OCI-LY7 (cell line): Measurements from ENCODE around the gene GPC1. TPM values are rescaled to one million over a fixed set of nuclear protein-coding genes. Genes with fewer than 3 reads are reported as not detected.

Experiments
- BruUV-seq: library from RNA; stranded (reverse); fragments of 400-500 nt; replicated peaks from 2 replicates; lab custom pipeline; 2021; lab: Mats Ljungman, UMichigan
- CTCF ChIA-PET: fragments of 300-600 bp; sonication (Branson Sonifier 250); formaldehyde crosslinking; loops from one replicate; lab custom pipeline; 2022; ENCODE audit warnings: antibody characterized with exemption; ENCODE audit not compliant: unreplicated experiment; lab: Charles Lee
- POLR2A ChIA-PET: fragments of 300-600 bp; sonication (Branson Sonifier 250); formaldehyde crosslinking; loops from one replicate; lab custom pipeline; 2022; ENCODE audit warnings: antibody characterized with exemption; lab: Charles Lee
- DNase-seq: peaks from one replicate; pipeline ENCODE4 v3.0.0-alpha.2; 2015; ENCODE audit warnings: low spot score
- H2AFZ ChIP-seq: fragments of 200-600 bp; sonication (generic), shearing (Covaris generic); 2 replicates; pipeline ENCODE4 v1.6.1; 2014; ENCODE audit warnings: mild to moderate bottlenecking, antibody characterized with exemption, low read length, moderate library complexity
- H3K27ac ChIP-seq: fragments of 200-600 bp; sonication (generic); 2 replicates; pipeline ENCODE4 v1.5.1; 2014; ENCODE audit warnings: mixed run types, low read depth, mild to moderate bottlenecking, moderate library complexity, low read length, inconsistent platforms; ENCODE audit not compliant: poor library complexity, severe bottlenecking
- H3K36me3 ChIP-seq: fragments of 200-600 bp; sonication (generic); 2 replicates; pipeline ENCODE4 v1.6.1; 2014; ENCODE audit warnings: mild to moderate bottlenecking, antibody characterized with exemption, low read length, moderate library complexity, mixed read lengths; ENCODE audit not compliant: insufficient read depth
- H3K4me1 ChIP-seq: fragments of 200-600 bp; sonication (generic); 2 replicates; pipeline ENCODE4 v1.5.1; 2014; ENCODE audit warnings: mild to moderate bottlenecking, low read length; ENCODE audit not compliant: insufficient read depth, poor library complexity, severe bottlenecking
- H3K4me2 ChIP-seq: fragments of 200-600 bp; sonication (generic); 2 replicates; pipeline ENCODE4 v1.6.1; 2014; ENCODE audit warnings: mild to moderate bottlenecking, low read length
- H3K4me3 ChIP-seq: fragments of 200-600 bp; sonication (generic); 2 replicates; pipeline ENCODE4 v1.5.1; 2014; ENCODE audit warnings: mild to moderate bottlenecking, low read depth, low read length; ENCODE audit not compliant: poor library complexity, severe bottlenecking
- H3K79me2 ChIP-seq: fragments of 200-600 bp; sonication (generic); 2 replicates; pipeline ENCODE4 v1.6.1; 2016; ENCODE audit warnings: low read depth, mild to moderate bottlenecking, low read length, moderate library complexity, mixed read lengths; ENCODE audit not compliant: insufficient read depth
- H3K9me2 ChIP-seq: fragments of 200-600 bp; sonication (generic); 2 replicates; pipeline ENCODE4 v1.6.1; 2016; ENCODE audit warnings: mild to moderate bottlenecking, low read length, mixed read lengths; ENCODE audit not compliant: insufficient read depth
- H3K9me3 ChIP-seq: fragments of 200-600 bp; sonication (generic); 2 replicates; pipeline ENCODE4 v1.6.1; 2014; ENCODE audit warnings: mild to moderate bottlenecking, mixed run types, low read length, mixed read lengths
- H4K20me1 ChIP-seq: fragments of 200-600 bp; sonication (generic); 2 replicates; pipeline ENCODE4 v1.6.1; 2014; ENCODE audit warnings: mild to moderate bottlenecking, antibody characterized with exemption, low read length, moderate library complexity, mixed read lengths; ENCODE audit not compliant: insufficient read depth
- CTCF ChIP-seq: fragments of 200-600 bp; sonication (generic); conservative IDR thresholded peaks from 2 replicates; pipeline ENCODE4 v1.5.1; 2014; ENCODE audit warnings: mild to moderate bottlenecking, antibody characterized with exemption, low read length, moderate library complexity, mixed read lengths
- EZH2phosphoT487 ChIP-seq: fragments of 200-600 bp; sonication (generic); IDR thresholded peaks from 2 replicates; pipeline ENCODE4 v1.6.1; 2018; ENCODE audit warnings: low read depth, borderline replicate concordance, mild to moderate bottlenecking, mixed run types, antibody characterized with exemption, low read length, moderate library complexity, mixed read lengths
- intact Hi-C: fragments of 100-400 bp; cut with micrococcal nuclease; formaldehyde crosslinking; loops from one replicate; pipeline ENCODE4 v1.10.0; 2022; ENCODE audit not compliant: unreplicated experiment
- total RNA-seq, 2 experiments: library from RNA; depleted of rRNA in 1 of 2; stranded (reverse); fragments of >200 nt in 1 of 2; shearing (Covaris generic) in 1 of 2; gene quantifications; 2 replicates each; pipeline ENCODE4 v1.2.3, GENCODE V29; 2014 to 2022

Gene GPC1
- total RNA-seq, 2 experiments from 2014 or later, result 2.4 to 4.0 TPM

DNA sequence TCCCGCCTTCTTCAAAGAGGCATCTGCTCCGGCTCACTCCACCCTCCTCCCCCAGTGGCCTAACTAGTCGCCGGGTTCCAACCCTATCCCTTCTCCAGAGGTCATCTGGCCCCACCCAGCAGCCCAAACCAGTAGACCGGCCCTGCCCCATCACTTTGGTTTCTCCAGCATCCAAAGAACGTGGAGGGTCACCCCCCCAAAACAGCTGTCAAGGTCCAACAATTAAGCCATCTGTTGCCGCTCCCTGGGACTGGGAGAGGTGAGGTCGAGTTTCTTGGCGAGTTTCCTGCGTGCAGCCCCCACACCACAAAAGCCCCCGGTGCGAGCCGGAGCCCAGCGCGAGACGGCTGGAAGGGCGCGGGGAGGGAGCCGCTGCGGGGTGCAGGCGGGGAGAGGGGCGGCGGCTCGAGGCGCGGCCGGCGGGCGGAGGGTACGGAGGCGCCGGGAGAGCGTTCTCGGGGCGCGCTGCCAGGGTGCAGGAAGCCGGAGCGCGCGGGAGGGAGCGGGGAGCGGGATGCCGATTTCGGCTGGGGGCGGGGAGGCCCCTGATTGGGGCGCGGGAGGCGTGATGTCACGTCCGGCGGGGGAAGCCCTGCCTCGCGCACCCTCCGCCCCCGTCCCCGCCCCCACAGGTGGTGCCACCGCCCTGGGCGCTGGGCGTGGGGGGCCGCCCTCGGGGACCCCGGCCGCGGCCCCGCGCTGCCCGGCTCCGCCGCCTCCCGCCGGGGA is 571 bp upstream of the GPC1 start:
- no peaks in the 10 kb centered on the region for H3K36me3 ChIP-seq
- TF ChIP-seq CTCF (no peak), EZH2phosphoT487 (no peak)
- H3K4me2 ChIP-seq, result peak overlapping the region; percentile 99
- H3K4me1 ChIP-seq, result peaks cover 6% of the 10 kb centered on the region
- intact Hi-C loops, result loop anchor here (5.0 to 10.0 kb wide), 2 partner anchors 373 to 410 kb away; partner anchors contain the start of gene NDUFA10
- H3K4me3 ChIP-seq, result peak overlapping the region; percentile 82
- H3K9me2 ChIP-seq, result no peaks in the 10 kb centered on the region
- H3K79me2 ChIP-seq, result no peaks in the 10 kb centered on the region
- ChIA-PET CTCF (no interaction called here), POLR2A (no interaction called here)
- DNase-seq, result peak; percentile 93
- H4K20me1 ChIP-seq, result peaks cover 3% of the 10 kb centered on the region; the same call in 1 of the 2 replicates
- H3K27ac ChIP-seq, result no peak overlapping the region
- peak overlapping the region; percentile 100 for H2AFZ ChIP-seq
- no TSS peak for BruUV-seq
- H3K9me3 ChIP-seq, result no peaks in the 10 kb centered on the region

- BruUV-seq, result no TSS peak
- no peaks in the 10 kb centered on the region for H3K36me3 ChIP-seq
- H3K9me3 ChIP-seq, result no peaks in the 10 kb centered on the region
- peaks cover 6% of the 10 kb centered on the region for H3K4me1 ChIP-seq
- peak overlapping the region; percentile 8; the same call in 1 of the 2 replicates for H2AFZ ChIP-seq
- intact Hi-C loops, result loop anchor here (5.0 to 10.0 kb wide), 2 partner anchors 374 to 411 kb away; partner anchors contain the start of gene NDUFA10
- H3K4me3 ChIP-seq, result peak overlapping the region; percentile 82
- POLR2A ChIA-PET, result no interaction called here
- no peak for DNase-seq
- peaks cover 3% of the 10 kb centered on the region; the same call in 1 of the 2 replicates for H4K20me1 ChIP-seq
- TF ChIP-seq EZH2phosphoT487, result no peak
- no peak for TF ChIP-seq CTCF
- H3K4me2 ChIP-seq, result peak overlapping the region; percentile 62
- CTCF ChIA-PET, result no interaction called here
- no peaks in the 10 kb centered on the region for H3K79me2 ChIP-seq
- no peaks in the 10 kb centered on the region for H3K9me2 ChIP-seq
- H3K27ac ChIP-seq, result no peak overlapping the region
Measured at GRCh38 chr2:240435948-240436682, 652 bp downstream of the GPC1 start.
